Esophagus squamous epithelium (tissue), 4 donors: Measurements from ENCODE around the gene SLC25A34.

Source experiments
- POLR2A ChIP-seq, 4 donors: fragments of 450-650 bp; IDR thresholded peaks; one replicate each; pipeline ENCODE4 v1.6.1; 2017; ENCODE audit warnings: antibody characterized with exemption in 4 of 4, mild to moderate bottlenecking in 4 of 4, moderate library complexity in 3 of 4
- TF ChIP-seq, protein P1 (sequence below), 6 experiments: fragments of 450-650 bp in 4 of 6; fragments of 200-600 bp in 2 of 6; sonication (generic) in 2 of 6; IDR thresholded peaks; one replicate each; pipeline ENCODE4 v1.5.1; 2016 to 2019; ENCODE audit warnings: antibody characterized with exemption in 6 of 6, mild to moderate bottlenecking in 4 of 6, moderate library complexity in 4 of 6

DNA sequence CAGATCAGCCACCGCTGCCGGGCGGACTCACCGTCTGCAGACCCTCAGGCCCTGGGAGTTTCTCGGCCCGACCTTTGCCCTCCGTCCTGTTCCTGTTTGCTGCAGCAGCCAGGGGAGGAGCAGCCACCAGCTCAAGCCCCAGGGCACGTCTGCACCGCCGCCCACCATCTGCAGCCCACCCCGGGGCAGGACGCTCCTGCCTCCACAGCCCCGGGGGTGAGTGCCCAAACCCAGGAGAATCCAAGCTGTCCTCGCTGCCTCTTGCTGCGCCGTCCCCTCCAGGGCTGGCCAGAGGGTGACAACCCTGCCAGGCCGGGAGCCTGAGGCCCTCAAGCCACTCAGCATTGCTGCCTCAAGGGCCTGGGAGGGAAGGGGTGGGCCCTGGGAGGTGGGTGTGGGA is 1.2 kb upstream of the SLC25A34 start:
- TF ChIP-seq, protein P1, sequence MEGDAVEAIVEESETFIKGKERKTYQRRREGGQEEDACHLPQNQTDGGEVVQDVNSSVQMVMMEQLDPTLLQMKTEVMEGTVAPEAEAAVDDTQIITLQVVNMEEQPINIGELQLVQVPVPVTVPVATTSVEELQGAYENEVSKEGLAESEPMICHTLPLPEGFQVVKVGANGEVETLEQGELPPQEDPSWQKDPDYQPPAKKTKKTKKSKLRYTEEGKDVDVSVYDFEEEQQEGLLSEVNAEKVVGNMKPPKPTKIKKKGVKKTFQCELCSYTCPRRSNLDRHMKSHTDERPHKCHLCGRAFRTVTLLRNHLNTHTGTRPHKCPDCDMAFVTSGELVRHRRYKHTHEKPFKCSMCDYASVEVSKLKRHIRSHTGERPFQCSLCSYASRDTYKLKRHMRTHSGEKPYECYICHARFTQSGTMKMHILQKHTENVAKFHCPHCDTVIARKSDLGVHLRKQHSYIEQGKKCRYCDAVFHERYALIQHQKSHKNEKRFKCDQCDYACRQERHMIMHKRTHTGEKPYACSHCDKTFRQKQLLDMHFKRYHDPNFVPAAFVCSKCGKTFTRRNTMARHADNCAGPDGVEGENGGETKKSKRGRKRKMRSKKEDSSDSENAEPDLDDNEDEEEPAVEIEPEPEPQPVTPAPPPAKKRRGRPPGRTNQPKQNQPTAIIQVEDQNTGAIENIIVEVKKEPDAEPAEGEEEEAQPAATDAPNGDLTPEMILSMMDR (IDR thresholded peaks at IDR 0.05) = no peak
- TF ChIP-seq POLR2A (IDR thresholded peaks at IDR 0.05) = no peak
